Endometrium (tissue), 2 donors: ENCODE results near the gene INVS.
"Not testable (repeated sequence)": the region's sequence is repeated elsewhere in the genome, so short reads cannot be mapped to it uniquely, and the experiment has no call there.

ENCODE experiments used
- FAIRE-seq: peaks from 2 replicates; lab custom pipeline; 2012; peaks lifted over from hg19 to GRCh38; lab: Jason Lieb, UNC
- donor health status: control.
- donor health status: control.

The INVS gene

GRCh38 chr9:100098887-100099721 is at the start of gene INVS, which contains the start of gene ERP44:
TSS of gene INVS (plus strand) at chr9:100099243. CDS start at chr9:100104522, 5,279 bp downstream.
TSS of gene ERP44 (minus strand) at chr9:100099000. CDS start at chr9:100098840, 160 bp downstream.
- FAIRE-seq, result peak; percentile 92

GRCh38 chr9:100049551-100049950 is 49.5 kb upstream of the INVS start:
- peak; percentile 64 for FAIRE-seq

GRCh38 chr9:100052375-100052774 is 46.7 kb upstream of the INVS start:
- no peak for FAIRE-seq

GRCh38 chr9:100056561-100056960 is 42.5 kb upstream of the INVS start:
- FAIRE-seq, result no peak

- FAIRE-seq, result no peak
These were observed 41.4 kb upstream of the INVS start for GRCh38 chr9:100057624-100058023.

GRCh38 chr9:100058699-100059579 is 40.1 kb upstream of the INVS start:
- no peak for FAIRE-seq

GRCh38 chr9:100062683-100063082 is 36.4 kb upstream of the INVS start:
- not testable (repeated sequence) for FAIRE-seq

GRCh38 chr9:100063185-100063584 is 35.9 kb upstream of the INVS start:
- no peak for FAIRE-seq

- no peak for FAIRE-seq
These were observed 34.0 kb upstream of the INVS start for GRCh38 chr9:100064872-100065581.

- no peak for FAIRE-seq
These were observed 32.5 kb upstream of the INVS start for GRCh38 chr9:100066539-100066938.

- FAIRE-seq, result not testable (repeated sequence)
These were observed 31.1 kb upstream of the INVS start for GRCh38 chr9:100067990-100068389.

GRCh38 chr9:100069068-100069467 is 30.0 kb upstream of the INVS start:
- not testable (repeated sequence) for FAIRE-seq

- no peak for FAIRE-seq
These were observed 28.7 kb upstream of the INVS start for GRCh38 chr9:100070104-100071041.

- FAIRE-seq, result no peak
These were observed 27.8 kb upstream of the INVS start for GRCh38 chr9:100071271-100071670.

- no peak for FAIRE-seq
These were observed 26.2 kb upstream of the INVS start for GRCh38 chr9:100072805-100073204.

- FAIRE-seq, result no peak
These were observed 24.9 kb upstream of the INVS start for GRCh38 chr9:100074093-100074492.

GRCh38 chr9:100074989-100075388 is 24.1 kb upstream of the INVS start:
- no peak for FAIRE-seq

GRCh38 chr9:100076256-100076655 is 22.8 kb upstream of the INVS start:
- FAIRE-seq, result not testable (repeated sequence)

- no peak for FAIRE-seq
These were observed 16.3 kb upstream of the INVS start for GRCh38 chr9:100082782-100083181.

- no peak for FAIRE-seq
These were observed 15.5 kb upstream of the INVS start for GRCh38 chr9:100083448-100084127.

GRCh38 chr9:100084128-100084453 is 15.0 kb upstream of the INVS start:
- no peak for FAIRE-seq
